Neural cell (in vitro differentiated cells): Measurements from ENCODE around the gene DMTF1. TPM values are rescaled to one million over a fixed set of nuclear protein-coding genes. Genes with fewer than 3 reads are reported as not detected.
"Not testable (repeated sequence)": the region's sequence is repeated elsewhere in the genome, so short reads cannot be mapped to it uniquely, and the experiment has no call there.

ENCODE experiments used
- H2AFZ ChIP-seq: fragments of 200-600, 300-800 bp; sonication (generic), shearing (Covaris generic); 2 replicates; pipeline ENCODE4 v1.6.0; 2014; ENCODE audit warnings: low read depth, mild to moderate bottlenecking, antibody characterized with exemption, low read length, moderate library complexity
- H3F3A ChIP-seq: fragments of 200-600 bp; shearing (Covaris generic); 2 replicates; pipeline ENCODE4 v1.6.1; 2016; ENCODE audit warnings: mild to moderate bottlenecking, moderate library complexity, mixed read lengths, antibody characterized with exemption, low read length; ENCODE audit not compliant: insufficient read depth, poor library complexity, severe bottlenecking
- H3K27ac ChIP-seq: fragments of 200-600, 300-800 bp; sonication (generic), shearing (Covaris generic); 2 replicates; pipeline ENCODE4 v1.5.1; 2014; ENCODE audit warnings: mild to moderate bottlenecking, low read length, moderate library complexity
- H3K27me3 ChIP-seq: fragments of 300-800, 200-600 bp; sonication (generic), shearing (Covaris generic); 2 replicates; pipeline ENCODE4 v1.6.0; 2014; ENCODE audit warnings: mild to moderate bottlenecking, low read depth, low read length, moderate library complexity; ENCODE audit not compliant: insufficient read depth
- H3K36me3 ChIP-seq: fragments of 300-800, 200-600 bp; sonication (generic), shearing (Covaris generic); 2 replicates; pipeline ENCODE4 v1.5.1; 2014; ENCODE audit warnings: mild to moderate bottlenecking, antibody characterized with exemption, low read length, moderate library complexity; ENCODE audit not compliant: insufficient read depth
- H3K4me2 ChIP-seq: fragments of 300-800, 200-600 bp; sonication (generic), shearing (Covaris generic); 2 replicates; pipeline ENCODE4 v1.6.0; 2014; ENCODE audit warnings: mild to moderate bottlenecking, low read length
- H3K4me3 ChIP-seq: fragments of 300-800, 200-600 bp; sonication (generic), shearing (Covaris generic); 2 replicates; pipeline ENCODE4 v1.5.1; 2014; ENCODE audit warnings: mild to moderate bottlenecking, low read length, moderate library complexity
- H3K79me2 ChIP-seq: fragments of 200-600 bp; shearing (Covaris generic); replicated peaks from 2 replicates; pipeline ENCODE4 v1.6.0; 2014; ENCODE audit warnings: mild to moderate bottlenecking, low read length, moderate library complexity; ENCODE audit not compliant: insufficient read depth
- H3K9ac ChIP-seq: fragments of 300-800, 200-600 bp; sonication (generic), shearing (Covaris generic); 2 replicates; pipeline ENCODE4 v1.6.1; 2016; ENCODE audit warnings: mild to moderate bottlenecking, low read length, mixed read lengths
- H3K9me2 ChIP-seq: fragments of 200-600 bp; shearing (Covaris generic); 2 replicates; pipeline ENCODE4 v1.6.1; 2016; ENCODE audit warnings: mild to moderate bottlenecking, low read length, mixed read lengths; ENCODE audit not compliant: insufficient read depth
- H3K9me3 ChIP-seq: fragments of 200-600, 300-800 bp; sonication (generic), shearing (Covaris generic); 2 replicates; pipeline ENCODE4 v1.6.1; 2016; ENCODE audit warnings: mild to moderate bottlenecking, mixed run types, low read length, moderate library complexity, mixed read lengths
- H4K20me1 ChIP-seq: fragments of 200-600 bp; shearing (Covaris generic); 2 replicates; pipeline ENCODE4 v1.6.1; 2016; ENCODE audit warnings: mild to moderate bottlenecking, mixed run types; ENCODE audit not compliant: insufficient read depth
- CTCF ChIP-seq: fragments of 450-650 bp; IDR thresholded peaks from 2 replicates; pipeline ENCODE4 v1.5.1; 2014; ENCODE audit warnings: antibody characterized with exemption, mild to moderate bottlenecking, moderate library complexity; ENCODE audit not compliant: poor library complexity, severe bottlenecking
- EP300 ChIP-seq: fragments of 450-650 bp; conservative IDR thresholded peaks from 2 replicates; pipeline ENCODE4 v1.6.1; 2014; ENCODE audit warnings: antibody characterized with exemption, mild to moderate bottlenecking, moderate library complexity; ENCODE audit not compliant: poor library complexity, severe bottlenecking
- EZH2 ChIP-seq: fragments of 200-600, 300-800 bp; shearing (Covaris generic), sonication (generic); IDR thresholded peaks from 2 replicates; pipeline ENCODE4 v1.6.1; 2014; ENCODE audit warnings: antibody characterized with exemption, low read length, borderline replicate concordance, mild to moderate bottlenecking; ENCODE audit not compliant: insufficient read depth, poor library complexity, severe bottlenecking
- MXI1 ChIP-seq: fragments of 450-650 bp; conservative IDR thresholded peaks from 2 replicates; pipeline ENCODE4 v1.6.1; 2014; ENCODE audit warnings: antibody characterized with exemption, mild to moderate bottlenecking; ENCODE audit not compliant: poor library complexity, severe bottlenecking
- POLR2AphosphoS5 ChIP-seq: IDR thresholded peaks from 2 replicates; pipeline ENCODE4 v1.6.1; 2012
- RAD21 ChIP-seq: fragments of 450-650 bp; conservative IDR thresholded peaks from 2 replicates; pipeline ENCODE4 v1.6.1; 2014; ENCODE audit warnings: antibody characterized with exemption, mild to moderate bottlenecking, moderate library complexity
- REST ChIP-seq: IDR thresholded peaks from 2 replicates; pipeline ENCODE4 v1.6.1; 2012; ENCODE audit warnings: borderline replicate concordance
- SMC3 ChIP-seq: fragments of 450-650 bp; conservative IDR thresholded peaks from 2 replicates; pipeline ENCODE4 v1.6.1; 2014; ENCODE audit warnings: antibody characterized with exemption, mild to moderate bottlenecking, moderate library complexity; ENCODE audit not compliant: poor library complexity
- TAF1 ChIP-seq: IDR thresholded peaks from 2 replicates; pipeline ENCODE4 v1.6.1; 2012; ENCODE audit warnings: low read depth
- polyA plus RNA-seq: library from polyadenylated mRNA; depleted of rRNA; stranded (reverse); fragments of >200 nt; gene quantifications from 2 replicates; pipeline ENCODE4 v1.2.3, GENCODE V29; 2014

The DMTF1 gene
- polyA plus RNA-seq, 1 donor from 2014 or later: 314 TPM

- H3K9me2 ChIP-seq, H3K4me2 ChIP-seq, H3K79me2 ChIP-seq, H3K9me3 ChIP-seq, H3K4me3 ChIP-seq, H3K27me3 ChIP-seq, H3K9ac ChIP-seq, H2AFZ ChIP-seq, H3K27ac ChIP-seq, H3F3A ChIP-seq, H3K36me3 ChIP-seq, H4K20me1 ChIP-seq: not testable (repeated sequence)
Observed at GRCh38 chr7:87115772-87116171, 36.5 kb upstream of the DMTF1 start.

- Histone ChIP-seq H2AFZ (no peak overlapping the region), H3K4me2 (no peak overlapping the region), H3K9ac (no peak overlapping the region), H3K9me3 (no peaks in the 10 kb centered on the region), H3K36me3 (no peaks in the 10 kb centered on the region), H3K4me3 (no peak overlapping the region), H3K79me2 (no peaks in the 10 kb centered on the region), H3F3A (no peaks in the 10 kb centered on the region), H3K27me3 (no peaks in the 10 kb centered on the region), H3K9me2 (no peaks in the 10 kb centered on the region), H4K20me1 (no peaks in the 10 kb centered on the region), H3K27ac (no peak overlapping the region)
- TF ChIP-seq POLR2AphosphoS5: no peak
- no peak for TF ChIP-seq CTCF
- no peak for TF ChIP-seq TAF1
- TF ChIP-seq EP300: no peak
- TF ChIP-seq EZH2: no peak
- no peak for TF ChIP-seq MXI1
- no peak for TF ChIP-seq REST
- no peak for TF ChIP-seq SMC3
- TF ChIP-seq RAD21: no peak
Observed at GRCh38 chr7:87116315-87116714, 35.9 kb upstream of the DMTF1 start.

GRCh38 chr7:87119581-87119980 is 32.7 kb upstream of the DMTF1 start:
- Histone ChIP-seq H3K4me2 (no peak overlapping the region), H3K79me2 (no peaks in the 10 kb centered on the region), H3K9me3 (no peaks in the 10 kb centered on the region), H2AFZ (no peak overlapping the region), H3K4me3 (no peak overlapping the region), H3K9me2 (no peaks in the 10 kb centered on the region), H3K27me3 (no peaks in the 10 kb centered on the region), H3F3A (no peaks in the 10 kb centered on the region), H3K9ac (no peak overlapping the region), H3K27ac (no peak overlapping the region), H3K36me3 (no peaks in the 10 kb centered on the region), H4K20me1 (no peaks in the 10 kb centered on the region)
- TF ChIP-seq MXI1: no peak
- no peak for TF ChIP-seq POLR2AphosphoS5
- no peak for TF ChIP-seq CTCF
- TF ChIP-seq EP300: no peak
- no peak for TF ChIP-seq REST
- TF ChIP-seq RAD21: no peak
- no peak for TF ChIP-seq TAF1
